ENCODE results near the gene USP20.
"Not testable (repeated sequence)": the region's sequence is repeated elsewhere in the genome, so short reads cannot be mapped to it uniquely, and the experiment has no call there.

USP20 gene

DNA sequence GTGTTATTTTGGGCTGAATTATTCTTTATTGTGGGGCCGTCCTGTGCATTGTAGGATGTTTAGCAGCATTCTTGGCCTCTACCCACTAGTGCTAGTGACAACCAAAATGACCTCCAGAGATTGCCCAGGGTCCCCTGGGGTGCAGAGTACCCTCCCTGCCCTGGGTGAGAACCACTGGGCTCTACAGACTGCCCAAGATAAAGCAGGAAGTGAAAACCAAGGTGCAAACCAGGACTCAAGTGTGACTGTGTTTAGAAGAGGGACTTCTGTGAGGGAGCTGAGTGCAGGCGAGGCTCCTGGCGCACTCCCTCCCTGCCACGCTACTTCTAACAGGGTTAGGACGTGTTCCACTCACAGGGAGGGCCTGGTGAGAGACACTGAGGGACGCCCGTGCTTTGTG is 41.6 kb downstream of the USP20 start:
- peak in 1 of 2 donors; percentile 21 for DNase-seq

- DNase-seq, result no peak
Measured at GRCh38 chr9:129878291-129878690, 43.0 kb downstream of the USP20 start.

- DNase-seq, result peak in 1 of 2 donors; percentile 23
Measured at GRCh38 chr9:129879103-129879699, 43.9 kb downstream of the USP20 start.

DNA sequence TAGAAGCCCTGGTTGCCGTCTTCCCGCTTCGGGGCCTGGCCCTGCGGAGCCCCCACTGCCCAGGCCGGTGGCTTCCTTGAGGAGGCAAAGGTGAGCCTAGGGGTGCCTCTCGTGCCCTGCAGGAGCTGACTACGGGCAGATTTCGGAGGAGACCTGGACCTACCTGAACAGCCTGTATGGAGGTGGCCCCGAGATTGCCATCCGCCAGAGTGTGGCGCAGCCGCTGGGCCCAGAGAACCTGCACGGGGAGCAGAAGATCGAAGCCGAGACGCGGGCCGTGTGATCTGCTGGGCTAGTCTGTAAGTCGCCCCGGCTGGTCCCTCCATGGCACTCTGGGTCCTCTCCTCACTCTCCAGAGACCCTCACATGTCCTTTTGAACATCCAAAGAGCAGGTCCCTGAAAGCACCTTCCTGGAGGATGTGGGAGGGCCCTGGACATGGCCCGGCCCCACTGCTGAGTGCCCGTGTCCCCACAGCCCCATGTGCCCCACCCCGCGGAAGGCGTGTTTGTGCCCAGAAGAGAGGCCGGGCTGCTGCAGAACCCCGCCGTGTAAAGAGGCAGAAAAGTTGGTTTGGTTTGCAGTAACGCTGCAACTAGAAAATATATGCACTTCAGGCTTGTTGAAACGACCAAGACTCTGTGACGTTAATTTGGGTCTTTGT is 44.9 kb downstream of the USP20 start:
- no peak for DNase-seq

GRCh38 chr9:129880654-129881546 is 45.6 kb downstream of the USP20 start:
- no peak for DNase-seq

DNA sequence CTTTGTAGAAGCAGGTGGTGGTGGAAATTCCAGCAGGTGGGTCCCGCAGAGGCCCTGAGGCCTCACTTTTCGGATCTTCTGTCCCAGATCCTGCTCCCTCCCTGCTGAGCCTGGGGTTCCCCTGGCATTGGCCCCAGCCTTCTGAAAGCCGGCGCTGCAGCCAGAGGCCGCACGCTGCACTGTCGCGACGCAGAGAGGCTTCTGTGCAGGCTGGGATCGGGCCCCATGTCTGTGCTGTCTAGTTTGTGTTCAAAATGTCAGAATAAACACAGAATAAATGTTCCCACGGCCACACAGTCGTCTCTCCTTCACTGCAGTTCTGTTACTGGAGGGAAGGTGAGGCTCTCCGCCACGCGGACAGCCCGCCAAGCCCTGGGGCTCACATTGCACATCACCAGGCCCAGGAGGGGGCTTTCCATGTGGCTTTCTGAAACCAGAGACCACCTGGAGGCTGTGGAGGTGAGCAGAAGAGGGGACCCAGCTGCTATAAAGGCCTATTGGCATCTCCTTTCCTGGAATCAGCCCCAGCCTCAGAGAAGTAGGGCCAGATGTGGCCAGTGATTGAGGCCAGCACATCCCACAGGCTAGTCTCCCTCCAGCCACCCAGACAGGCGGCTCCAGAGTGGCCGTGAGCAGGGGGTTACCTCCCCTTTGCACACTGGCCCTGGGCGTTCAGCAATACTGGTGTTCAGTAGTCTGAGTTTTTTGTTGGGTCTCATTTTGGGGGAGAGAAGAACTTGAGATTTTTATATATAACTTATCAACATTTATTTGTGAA is 46.5 kb downstream of the USP20 start:
- DNase-seq, result no peak

DNA sequence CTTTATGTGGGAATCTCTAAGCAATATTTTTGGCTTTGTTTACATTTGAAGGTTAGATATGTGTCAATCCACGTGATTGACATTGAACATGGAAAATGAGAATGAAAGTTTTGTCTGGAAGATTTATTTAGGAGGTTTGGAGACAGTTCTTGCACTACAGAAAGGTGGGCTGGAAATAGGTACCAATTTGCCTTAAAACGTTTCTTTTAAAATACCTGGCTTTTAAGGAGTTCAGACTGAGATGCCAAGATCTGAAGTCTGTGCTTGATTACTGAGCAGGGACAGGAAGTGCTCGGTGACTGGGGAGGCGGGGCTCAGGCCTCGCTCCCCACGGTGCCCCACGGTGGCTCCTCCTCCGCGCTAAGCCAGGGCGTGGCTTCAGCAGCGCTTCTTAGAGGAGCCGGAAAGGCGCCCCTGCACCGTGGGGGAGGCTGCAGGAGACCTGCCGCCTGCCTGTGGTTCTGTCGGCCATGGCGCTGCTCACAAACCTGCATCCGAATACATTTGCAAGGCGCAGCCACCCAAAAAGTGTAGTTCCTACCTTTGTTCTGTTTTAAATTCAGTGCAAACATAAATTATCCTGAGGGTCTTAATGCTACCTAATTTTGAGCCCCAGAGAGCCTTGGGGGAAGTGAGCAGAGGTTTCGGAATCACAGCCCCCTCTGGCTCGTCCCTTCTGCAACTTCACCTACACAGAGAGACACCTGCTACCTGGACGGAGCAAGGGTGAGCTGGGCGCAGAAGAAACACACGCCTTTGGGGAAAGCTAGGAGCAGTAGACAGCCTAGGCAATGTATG is 49.2 kb downstream of the USP20 start:
- DNase-seq, result peak; percentile 95

- peak; percentile 38 to 51 for DNase-seq
Measured at GRCh38 chr9:129885018-129885669, 49.9 kb downstream of the USP20 start.

GRCh38 chr9:129885670-129886106 is 50.4 kb downstream of the USP20 start:
- peak; percentile 90 to 91 for DNase-seq

DNA sequence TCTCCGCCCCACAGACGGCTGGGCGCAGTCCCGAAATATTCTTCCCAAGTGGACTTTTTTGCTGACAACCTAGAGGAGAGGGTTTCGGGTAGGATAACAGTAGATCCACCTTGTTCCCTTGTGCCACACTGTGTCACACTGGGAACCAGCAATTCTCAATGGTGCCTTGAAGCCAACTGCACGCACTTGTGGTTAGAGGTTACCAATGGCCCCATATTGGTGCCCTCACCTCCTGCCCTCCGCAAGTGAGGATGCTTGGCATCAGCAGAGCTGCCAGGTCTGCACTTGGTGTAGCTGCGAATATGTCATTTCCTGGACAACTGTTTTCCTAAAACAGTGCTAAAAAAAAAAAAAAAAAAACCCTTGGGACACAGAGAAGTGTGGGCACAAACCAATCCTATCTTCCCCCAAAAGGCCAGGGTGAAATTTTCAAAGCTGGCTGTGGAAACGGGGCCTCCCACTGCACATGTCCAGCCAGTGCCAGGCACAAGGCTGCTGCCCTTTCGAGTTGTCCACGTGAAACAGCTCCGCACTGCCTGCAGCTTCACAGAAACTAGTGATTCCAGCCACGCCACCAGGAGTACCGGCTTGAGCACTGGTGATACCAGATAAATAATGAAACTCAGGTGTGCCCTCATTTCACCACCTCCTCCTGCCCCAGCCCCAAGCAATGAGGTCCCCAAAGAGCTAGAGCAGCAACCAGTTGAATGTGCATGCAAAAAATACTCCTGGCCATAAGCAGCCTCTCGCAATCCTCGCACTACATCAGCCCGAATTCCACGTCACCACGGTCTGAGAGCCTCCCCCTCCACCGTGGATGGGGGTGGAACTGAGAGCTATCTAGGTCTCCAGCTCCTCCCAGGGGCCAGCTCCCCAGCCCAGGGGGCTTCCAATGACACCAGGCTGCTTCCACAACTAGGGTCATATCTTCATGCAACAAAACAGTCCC is 51.2 kb downstream of the USP20 start:
- peak; percentile 72 to 78 for DNase-seq

- DNase-seq, result peak; percentile 82 to 83
Measured at GRCh38 chr9:129887334-129888292, 52.4 kb downstream of the USP20 start.

- peak; percentile 93 to 95 for DNase-seq
Measured at GRCh38 chr9:129888293-129889121, 53.2 kb downstream of the USP20 start.

DNA sequence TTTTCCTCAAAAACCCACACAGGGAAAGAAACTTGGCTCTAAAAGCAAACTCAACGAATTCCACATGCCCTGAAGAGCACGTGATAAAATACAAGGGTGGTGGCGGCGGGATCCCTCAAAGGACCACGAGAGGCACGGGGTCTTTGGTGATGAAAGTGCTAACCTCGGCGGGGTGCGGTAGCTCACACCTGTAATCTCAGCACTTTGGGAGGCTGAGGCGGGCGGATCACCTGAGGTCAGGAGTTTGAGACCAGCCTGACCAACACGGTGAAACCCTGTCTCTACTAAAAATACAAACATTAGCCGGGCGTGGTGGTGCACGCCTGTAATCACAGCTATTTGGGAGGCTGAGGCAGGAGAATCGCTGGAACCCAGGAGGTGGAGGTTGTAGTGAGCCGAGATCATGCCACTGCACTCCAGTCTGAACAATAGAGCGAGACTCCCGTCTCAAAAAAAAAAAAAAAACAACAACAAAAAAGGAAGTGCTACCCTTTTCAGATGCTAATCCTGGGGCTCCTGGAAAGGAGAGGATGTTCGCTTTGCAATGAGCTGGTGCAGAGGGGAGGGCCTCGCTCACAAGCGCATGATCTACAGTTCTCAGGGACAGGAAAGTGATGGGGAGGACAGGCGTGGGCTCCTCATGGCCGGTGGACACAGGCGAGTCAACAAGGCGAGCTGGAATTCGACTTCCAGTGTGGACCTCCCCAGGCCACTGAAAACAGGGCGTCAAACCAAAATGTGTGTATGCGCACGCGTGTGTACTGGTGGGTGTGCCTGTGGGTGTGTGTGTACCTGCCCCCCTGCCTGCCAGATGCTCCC is 54.1 kb downstream of the USP20 start:
- DNase-seq, result peak in 1 of 2 donors; percentile 41

DNA sequence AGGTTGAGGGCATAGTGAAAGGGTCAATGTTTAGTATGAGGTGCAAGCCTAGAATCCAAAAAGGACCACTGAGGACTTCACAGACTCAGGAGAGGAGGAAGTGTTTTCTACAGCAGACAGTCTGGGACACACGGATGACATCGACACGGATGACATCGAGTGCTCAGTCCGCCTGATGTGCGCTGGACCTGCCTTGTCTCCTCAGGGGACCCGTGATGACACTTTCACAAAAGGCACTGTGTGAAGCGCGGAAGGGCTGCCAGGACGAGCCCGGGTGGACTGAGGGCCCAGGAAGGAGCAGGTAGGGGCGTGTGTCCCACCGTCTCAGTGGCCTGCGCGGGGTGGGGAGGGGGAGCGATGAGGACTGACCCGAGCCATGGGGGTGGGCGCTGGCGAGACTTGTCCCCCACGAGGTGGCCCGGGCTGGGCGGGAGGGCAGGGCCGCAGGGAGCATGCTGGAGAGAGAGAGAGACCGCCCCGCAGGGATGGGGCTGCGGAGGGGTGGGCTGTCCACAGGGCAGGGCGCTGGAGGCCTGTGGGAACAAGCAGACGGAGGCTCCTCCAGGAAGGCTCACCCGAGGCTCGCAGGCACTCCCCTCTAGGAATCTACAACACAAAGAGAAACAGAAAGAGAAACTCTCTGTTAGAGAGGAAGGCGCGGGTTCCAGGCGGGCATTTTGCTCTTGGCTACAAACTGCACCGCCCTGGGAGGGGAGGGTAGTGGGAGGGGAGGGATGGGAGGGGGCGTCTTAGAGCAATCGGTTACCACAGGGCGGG is 54.9 kb downstream of the USP20 start:
- peak; percentile 73 to 79 for DNase-seq

- DNase-seq, result not testable (repeated sequence)
Measured at GRCh38 chr9:129890718-129891299, 55.6 kb downstream of the USP20 start.

GRCh38 chr9:129891569-129891968 is 56.3 kb downstream of the USP20 start:
- DNase-seq, result peak in 1 of 2 donors; percentile 29

Measured in CD4-positive, alpha-beta T cell treated with Interleukin-1 beta for 1 hour (primary cell).